ENCODE results near the gene FIP1L1.
A peak's percentile ranks its signal among the peaks of the same experiment; 100 is the strongest.
"Not testable (repeated sequence)": the region's sequence is repeated elsewhere in the genome, so short reads cannot be mapped to it uniquely, and the experiment has no call there.

Gene FIP1L1

GRCh38 chr4:53376900-53377299 lies 541 bp upstream of the FIP1L1 start:
- Histone ChIP-seq H3K27ac (ENCODE audit: low read depth, low read length, poor library complexity, severe bottlenecking) (no peak overlapping the region), H3K36me3 (ENCODE audit: insufficient read depth, low read length) (peaks cover 18% of the 10 kb centered on the region; the same call in 1 of the 2 replicates), H3K79me2 (ENCODE audit: insufficient read depth, low read length) (peaks cover 41% of the 10 kb centered on the region), H3K4me2 (ENCODE audit: low read length) (peak overlapping the region; percentile 90), H3K9me2 (ENCODE audit: low read depth, low read length) (no peaks in the 10 kb centered on the region), H3F3A (ENCODE audit: insufficient read depth, low read length) (no peaks in the 10 kb centered on the region), H3K9me3 (ENCODE audit: low read length) (no peaks in the 10 kb centered on the region), H3K27me3 (ENCODE audit: insufficient read depth, low read length) (no peaks in the 10 kb centered on the region), H2AFZ (ENCODE audit: low read length) (peak overlapping the region; percentile 82), H3K4me1 (ENCODE audit: insufficient read depth, low read length, severe bottlenecking) (peaks cover 28% of the 10 kb centered on the region), H4K20me1 (ENCODE audit: insufficient read depth, low read length) (no peaks in the 10 kb centered on the region; the same call in 1 of the 2 replicates), H3K4me3 (ENCODE audit: low read depth, low read length, poor library complexity, severe bottlenecking) (peak overlapping the region; percentile 96), H3K9ac (ENCODE audit: low read length) (peak overlapping the region; percentile 52; the same call in 1 of the 2 replicates)
- TF ChIP-seq EZH2 (IDR thresholded peaks at IDR 0.05; ENCODE audit: borderline replicate concordance, low read length) (no peak), CTCF (IDR thresholded peaks at IDR 0.05; ENCODE audit: low read length) (no peak)

GRCh38 chr4:53378171-53378482 lies 686 bp downstream of the FIP1L1 start:
- Histone ChIP-seq H4K20me1 (ENCODE audit: insufficient read depth, low read length) (no peaks in the 10 kb centered on the region; the same call in 1 of the 2 replicates), H3K4me3 (ENCODE audit: low read depth, low read length, poor library complexity, severe bottlenecking) (peak overlapping the region; percentile 96), H3K36me3 (ENCODE audit: insufficient read depth, low read length) (peaks cover 30% of the 10 kb centered on the region), H3K4me1 (ENCODE audit: insufficient read depth, low read length, severe bottlenecking) (peaks cover 28% of the 10 kb centered on the region), H3K9me3 (ENCODE audit: low read length) (no peaks in the 10 kb centered on the region), H3K79me2 (ENCODE audit: insufficient read depth, low read length) (peaks cover 53% of the 10 kb centered on the region), H2AFZ (ENCODE audit: low read length) (no peak overlapping the region), H3F3A (ENCODE audit: insufficient read depth, low read length) (no peaks in the 10 kb centered on the region), H3K4me2 (ENCODE audit: low read length) (peak overlapping the region; percentile 90), H3K27ac (ENCODE audit: low read depth, low read length, poor library complexity, severe bottlenecking) (peak overlapping the region; percentile 60), H3K9ac (ENCODE audit: low read length) (peak overlapping the region; percentile 98), H3K27me3 (ENCODE audit: insufficient read depth, low read length) (no peaks in the 10 kb centered on the region), H3K9me2 (ENCODE audit: low read depth, low read length) (no peaks in the 10 kb centered on the region)
- TF ChIP-seq CTCF (IDR thresholded peaks at IDR 0.05; ENCODE audit: low read length) (no peak), EZH2 (IDR thresholded peaks at IDR 0.05; ENCODE audit: borderline replicate concordance, low read length) (no peak)

- Histone ChIP-seq H3K4me2 (ENCODE audit: low read length) (peak overlapping the region; percentile 90), H3K36me3 (ENCODE audit: insufficient read depth, low read length) (peaks cover 49% of the 10 kb centered on the region), H2AFZ (ENCODE audit: low read length) (no peak overlapping the region), H3K27ac (ENCODE audit: low read depth, low read length, poor library complexity, severe bottlenecking) (no peak overlapping the region), H3K4me3 (ENCODE audit: low read depth, low read length, poor library complexity, severe bottlenecking) (peak overlapping the region; percentile 96), H3K9me3 (ENCODE audit: low read length) (no peaks in the 10 kb centered on the region), H3K4me1 (ENCODE audit: insufficient read depth, low read length, severe bottlenecking) (peaks cover 28% of the 10 kb centered on the region), H3K9ac (ENCODE audit: low read length) (no peak overlapping the region; the same call in 1 of the 2 replicates), H3K9me2 (ENCODE audit: low read depth, low read length) (no peaks in the 10 kb centered on the region), H3K27me3 (ENCODE audit: insufficient read depth, low read length) (no peaks in the 10 kb centered on the region), H3F3A (ENCODE audit: insufficient read depth, low read length) (no peaks in the 10 kb centered on the region), H4K20me1 (ENCODE audit: insufficient read depth, low read length) (no peaks in the 10 kb centered on the region; the same call in 1 of the 2 replicates), H3K79me2 (ENCODE audit: insufficient read depth, low read length) (peaks cover 53% of the 10 kb centered on the region)
- TF ChIP-seq EZH2 (IDR thresholded peaks at IDR 0.05; ENCODE audit: borderline replicate concordance, low read length) (no peak), CTCF (IDR thresholded peaks at IDR 0.05; ENCODE audit: low read length) (no peak)
Observed at GRCh38 chr4:53380221-53380620, 2.8 kb downstream of the FIP1L1 start.

GRCh38 chr4:53409479-53409878 lies 32.0 kb downstream of the FIP1L1 start:
- H3K9me3 ChIP-seq (ENCODE audit: low read length); H4K20me1 ChIP-seq (ENCODE audit: insufficient read depth, low read length); H3K27me3 ChIP-seq (ENCODE audit: insufficient read depth, low read length); H3K9ac ChIP-seq (ENCODE audit: low read length); H3K27ac ChIP-seq (ENCODE audit: low read depth, low read length, poor library complexity, severe bottlenecking); H3K4me2 ChIP-seq (ENCODE audit: low read length); H3K4me1 ChIP-seq (ENCODE audit: insufficient read depth, low read length, severe bottlenecking); H3F3A ChIP-seq (ENCODE audit: insufficient read depth, low read length); H2AFZ ChIP-seq (ENCODE audit: low read length); H3K4me3 ChIP-seq (ENCODE audit: low read depth, low read length, poor library complexity, severe bottlenecking); H3K9me2 ChIP-seq (ENCODE audit: low read depth, low read length): not testable (repeated sequence)
- Histone ChIP-seq H3K36me3 (ENCODE audit: insufficient read depth, low read length) (peaks cover 36% of the 10 kb centered on the region), H3K79me2 (ENCODE audit: insufficient read depth, low read length) (peaks cover 39% of the 10 kb centered on the region)

Data from OCI-LY1 (cell line).